A549 (cell line): Measurements from ENCODE around the gene MAN1C1.

ENCODE experiments used
- CEBPB ChIP-seq, 2 experiments: fragments of >200 bp in 1 of 2; sonication (Bioruptor Twin) in 1 of 2; formaldehyde crosslinking in 1 of 2; IDR thresholded peaks; 2 replicates each; pipeline ENCODE4 v1.6.1; 2012 to 2016
- EP300 ChIP-seq, 2 experiments: fragments of >200 bp; sonication (Bioruptor Twin); formaldehyde crosslinking; IDR thresholded peaks; 2 replicates in 1 of 2; 3 replicates in 1 of 2; pipeline ENCODE4 v1.6.1; 2016 to 2017
- JUNB ChIP-seq: fragments of >200 bp; sonication (Bioruptor Twin); formaldehyde crosslinking; IDR thresholded peaks from 2 replicates; pipeline ENCODE4 v1.6.1; 2016
- POLR2AphosphoS2 ChIP-seq: conservative IDR thresholded peaks from 2 replicates; pipeline ENCODE4 v1.6.1; 2012; ENCODE audit warnings: low read length, improper control_type of control experiment, inconsistent platforms
- TF ChIP-seq, protein P1 (sequence below): fragments of >200 bp; sonication (Bioruptor Twin); formaldehyde crosslinking; IDR thresholded peaks from 3 replicates; pipeline ENCODE4 v1.5.1; 2016
- TF ChIP-seq, protein P2 (sequence below): IDR thresholded peaks from 2 replicates; pipeline ENCODE4 v1.6.1; 2012
- TF ChIP-seq, protein P3 (sequence below): IDR thresholded peaks from 2 replicates; pipeline ENCODE4 v1.6.1; 2012

DNA sequence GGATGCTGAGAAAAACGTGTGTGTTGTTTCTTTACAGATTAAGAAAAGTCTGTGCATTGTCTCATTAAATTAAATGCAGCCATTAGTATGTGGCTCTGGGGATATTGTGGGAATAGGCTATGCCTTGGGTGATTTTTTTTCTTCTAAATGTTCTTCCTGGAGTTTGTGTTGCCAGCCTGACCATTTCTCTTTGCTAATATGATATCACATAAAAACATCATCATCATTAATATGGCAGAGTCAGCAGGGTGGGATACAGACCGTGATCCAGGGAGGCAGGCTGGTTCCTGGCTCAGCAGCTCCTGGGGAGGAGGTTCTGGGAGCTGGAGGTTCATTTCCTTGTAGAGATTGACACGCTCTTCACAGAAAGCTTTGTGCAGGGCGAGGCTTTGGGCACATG lies 122.8 kb downstream of the MAN1C1 start:
- TF ChIP-seq, protein P1, sequence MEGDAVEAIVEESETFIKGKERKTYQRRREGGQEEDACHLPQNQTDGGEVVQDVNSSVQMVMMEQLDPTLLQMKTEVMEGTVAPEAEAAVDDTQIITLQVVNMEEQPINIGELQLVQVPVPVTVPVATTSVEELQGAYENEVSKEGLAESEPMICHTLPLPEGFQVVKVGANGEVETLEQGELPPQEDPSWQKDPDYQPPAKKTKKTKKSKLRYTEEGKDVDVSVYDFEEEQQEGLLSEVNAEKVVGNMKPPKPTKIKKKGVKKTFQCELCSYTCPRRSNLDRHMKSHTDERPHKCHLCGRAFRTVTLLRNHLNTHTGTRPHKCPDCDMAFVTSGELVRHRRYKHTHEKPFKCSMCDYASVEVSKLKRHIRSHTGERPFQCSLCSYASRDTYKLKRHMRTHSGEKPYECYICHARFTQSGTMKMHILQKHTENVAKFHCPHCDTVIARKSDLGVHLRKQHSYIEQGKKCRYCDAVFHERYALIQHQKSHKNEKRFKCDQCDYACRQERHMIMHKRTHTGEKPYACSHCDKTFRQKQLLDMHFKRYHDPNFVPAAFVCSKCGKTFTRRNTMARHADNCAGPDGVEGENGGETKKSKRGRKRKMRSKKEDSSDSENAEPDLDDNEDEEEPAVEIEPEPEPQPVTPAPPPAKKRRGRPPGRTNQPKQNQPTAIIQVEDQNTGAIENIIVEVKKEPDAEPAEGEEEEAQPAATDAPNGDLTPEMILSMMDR = no peak
- TF ChIP-seq, protein P2, sequence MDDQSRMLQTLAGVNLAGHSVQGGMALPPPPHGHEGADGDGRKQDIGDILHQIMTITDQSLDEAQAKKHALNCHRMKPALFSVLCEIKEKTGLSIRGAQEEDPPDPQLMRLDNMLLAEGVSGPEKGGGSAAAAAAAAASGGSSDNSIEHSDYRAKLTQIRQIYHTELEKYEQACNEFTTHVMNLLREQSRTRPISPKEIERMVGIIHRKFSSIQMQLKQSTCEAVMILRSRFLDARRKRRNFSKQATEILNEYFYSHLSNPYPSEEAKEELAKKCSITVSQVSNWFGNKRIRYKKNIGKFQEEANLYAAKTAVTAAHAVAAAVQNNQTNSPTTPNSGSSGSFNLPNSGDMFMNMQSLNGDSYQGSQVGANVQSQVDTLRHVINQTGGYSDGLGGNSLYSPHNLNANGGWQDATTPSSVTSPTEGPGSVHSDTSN = no peak
- TF ChIP-seq JUNB (no peak), POLR2AphosphoS2 (no peak), CEBPB (IDR thresholded peaks at IDR 0.05) (no peak), EP300 (IDR thresholded peaks at IDR 0.05) (no peak)
- TF ChIP-seq, protein P3, sequence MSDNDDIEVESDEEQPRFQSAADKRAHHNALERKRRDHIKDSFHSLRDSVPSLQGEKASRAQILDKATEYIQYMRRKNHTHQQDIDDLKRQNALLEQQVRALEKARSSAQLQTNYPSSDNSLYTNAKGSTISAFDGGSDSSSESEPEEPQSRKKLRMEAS = no peak
